Neural crest cell (in vitro differentiated cells): ENCODE results near the gene SYP. TPM values are rescaled to one million over a fixed set of nuclear protein-coding genes. Genes with fewer than 3 reads are reported as not detected.
"Not testable (repeated sequence)": the region's sequence is repeated elsewhere in the genome, so short reads cannot be mapped to it uniquely, and the experiment has no call there.

Source experiments
- DNase-seq: peaks from one replicate; pipeline ENCODE4 v3.0.0; 2021; ENCODE audit warnings: low read depth, mixed read lengths, low spot score
- H3K27ac Mint-ChIP-seq: one replicate; pipeline ENCODE4 v1.8.0; 2021; ENCODE audit warnings: mild to moderate bottlenecking, mixed read lengths; ENCODE audit not compliant: unreplicated experiment
- H3K27me3 Mint-ChIP-seq: 2 replicates; pipeline ENCODE4 v1.8.0; 2021; ENCODE audit warnings: low read depth, mild to moderate bottlenecking, mixed read lengths
- H3K36me3 Mint-ChIP-seq: 2 replicates; pipeline ENCODE4 v1.8.0; 2021; ENCODE audit warnings: low read depth, mild to moderate bottlenecking, mixed read lengths
- H3K4me1 Mint-ChIP-seq: 2 replicates; pipeline ENCODE4 v1.8.0; 2021; ENCODE audit warnings: mixed read lengths
- H3K4me3 Mint-ChIP-seq: one replicate; pipeline ENCODE4 v1.8.0; 2021; ENCODE audit warnings: mild to moderate bottlenecking, mixed read lengths
- H3K9me3 Mint-ChIP-seq: 2 replicates; pipeline ENCODE4 v1.8.0; 2021; ENCODE audit warnings: mixed read lengths
- total RNA-seq: library from RNA; stranded (reverse); gene quantifications from 2 replicates; pipeline ENCODE4 v1.2.1, GENCODE V29; 2021
- TF ChIP-seq, protein P1 (sequence below): fragments of 200-600 bp; sonication (generic); conservative IDR thresholded peaks from 2 replicates; pipeline ENCODE4 v1.5.0; 2021; ENCODE audit warnings: antibody characterized with exemption, mild to moderate bottlenecking

The SYP gene
- total RNA-seq, 1 donor from 2014 or later = 10.2 TPM

- DNase-seq = no peak
- peaks cover 6% of the 10 kb centered on the region for H3K36me3 Mint-ChIP-seq
- H3K27me3 Mint-ChIP-seq = peaks cover 42% of the 10 kb centered on the region
- peaks cover 5% of the 10 kb centered on the region for H3K4me1 Mint-ChIP-seq
- H3K4me3 Mint-ChIP-seq = no peak overlapping the region
- peaks cover 4% of the 10 kb centered on the region for H3K9me3 Mint-ChIP-seq
- no peak overlapping the region for H3K27ac Mint-ChIP-seq
- TF ChIP-seq, protein P1, sequence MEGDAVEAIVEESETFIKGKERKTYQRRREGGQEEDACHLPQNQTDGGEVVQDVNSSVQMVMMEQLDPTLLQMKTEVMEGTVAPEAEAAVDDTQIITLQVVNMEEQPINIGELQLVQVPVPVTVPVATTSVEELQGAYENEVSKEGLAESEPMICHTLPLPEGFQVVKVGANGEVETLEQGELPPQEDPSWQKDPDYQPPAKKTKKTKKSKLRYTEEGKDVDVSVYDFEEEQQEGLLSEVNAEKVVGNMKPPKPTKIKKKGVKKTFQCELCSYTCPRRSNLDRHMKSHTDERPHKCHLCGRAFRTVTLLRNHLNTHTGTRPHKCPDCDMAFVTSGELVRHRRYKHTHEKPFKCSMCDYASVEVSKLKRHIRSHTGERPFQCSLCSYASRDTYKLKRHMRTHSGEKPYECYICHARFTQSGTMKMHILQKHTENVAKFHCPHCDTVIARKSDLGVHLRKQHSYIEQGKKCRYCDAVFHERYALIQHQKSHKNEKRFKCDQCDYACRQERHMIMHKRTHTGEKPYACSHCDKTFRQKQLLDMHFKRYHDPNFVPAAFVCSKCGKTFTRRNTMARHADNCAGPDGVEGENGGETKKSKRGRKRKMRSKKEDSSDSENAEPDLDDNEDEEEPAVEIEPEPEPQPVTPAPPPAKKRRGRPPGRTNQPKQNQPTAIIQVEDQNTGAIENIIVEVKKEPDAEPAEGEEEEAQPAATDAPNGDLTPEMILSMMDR = no peak
Observed at GRCh38 chrX:49174723-49175122, 25.3 kb downstream of the SYP start.

GRCh38 chrX:49173544-49173943, 26.4 kb downstream of the SYP start:
- peaks cover 49% of the 10 kb centered on the region for H3K27me3 Mint-ChIP-seq
- not testable (repeated sequence) for H3K4me3 Mint-ChIP-seq, DNase-seq, H3K27ac Mint-ChIP-seq, H3K4me1 Mint-ChIP-seq, H3K36me3 Mint-ChIP-seq, H3K9me3 Mint-ChIP-seq

DNA sequence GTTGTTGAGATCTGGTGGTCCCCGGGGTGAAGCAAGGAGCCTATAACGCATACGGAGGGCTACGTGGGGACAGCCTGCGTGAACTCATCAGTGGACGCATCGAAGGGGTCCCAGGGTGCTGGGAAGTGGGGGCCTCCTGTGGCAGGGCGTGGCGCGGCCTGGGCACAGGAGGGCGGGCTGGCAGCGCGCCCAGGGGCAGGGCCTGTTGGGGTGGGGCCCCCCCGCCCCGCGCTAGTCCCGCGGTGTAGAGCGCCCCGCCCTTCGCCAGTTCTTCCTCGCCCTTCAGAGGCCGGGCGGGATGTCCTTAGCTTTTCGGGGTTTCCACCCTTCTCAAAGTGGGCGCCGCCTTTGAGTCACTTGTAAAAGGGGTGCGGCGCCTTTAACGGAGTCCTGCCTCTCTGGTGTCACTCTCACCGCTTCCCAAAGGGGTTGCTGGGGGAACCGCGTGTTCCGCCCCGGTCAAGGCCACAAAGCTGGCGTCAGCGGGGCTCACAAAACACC, 27.7 kb downstream of the SYP start:
- Mint-ChIP-seq H3K4me1 (peaks cover 7% of the 10 kb centered on the region), H3K27ac (no peak overlapping the region), H3K9me3 (no peaks in the 10 kb centered on the region), H3K4me3 (peak overlapping the region; percentile 38), H3K27me3 (peaks cover 55% of the 10 kb centered on the region), H3K36me3 (peaks cover 5% of the 10 kb centered on the region)
- no peak for DNase-seq
- TF ChIP-seq, protein P1 = no peak

DNA sequence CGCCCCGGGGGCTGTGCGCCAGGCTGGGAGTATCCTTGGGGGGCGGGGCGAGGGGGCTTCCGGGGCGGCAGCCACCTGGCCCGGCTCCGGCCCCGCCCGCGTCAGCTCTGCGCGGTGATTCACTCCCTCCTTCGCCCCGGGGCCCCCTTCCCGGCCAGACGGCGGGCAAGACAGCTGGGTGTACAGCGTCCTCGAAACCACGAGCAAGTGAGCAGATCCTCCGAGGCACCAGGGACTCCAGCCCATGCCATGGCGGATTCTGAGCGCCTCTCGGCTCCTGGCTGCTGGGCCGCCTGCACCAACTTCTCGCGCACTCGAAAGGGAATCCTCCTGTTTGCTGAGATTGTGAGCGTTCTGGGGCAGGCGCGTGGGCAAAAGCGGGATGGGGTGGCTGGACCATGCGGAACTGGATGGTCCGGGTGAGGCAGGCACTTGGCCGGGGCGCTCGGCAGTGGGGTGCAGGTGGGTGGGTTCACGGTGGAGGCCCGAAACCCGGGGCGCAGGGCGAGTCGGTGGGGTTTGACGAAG, 28.2 kb downstream of the SYP start, which contains the start of gene PLP2:
Gene PLP2 (plus strand): TSS at position 147 of the 528 bp plus-strand sequence. CDS start 103 bp downstream, at position 250.
- Mint-ChIP-seq H3K4me1 (peaks cover 10% of the 10 kb centered on the region), H3K4me3 (peak within 1 kb of the TSS; percentile 38), H3K9me3 (no peaks in the 10 kb centered on the region), H3K27ac (no peak within 1 kb of the TSS), H3K27me3 (peaks cover 58% of the 10 kb centered on the region), H3K36me3 (peaks cover 5% of the 10 kb centered on the region)
- no peak for DNase-seq
- TF ChIP-seq, protein P1 = no peak

DNA sequence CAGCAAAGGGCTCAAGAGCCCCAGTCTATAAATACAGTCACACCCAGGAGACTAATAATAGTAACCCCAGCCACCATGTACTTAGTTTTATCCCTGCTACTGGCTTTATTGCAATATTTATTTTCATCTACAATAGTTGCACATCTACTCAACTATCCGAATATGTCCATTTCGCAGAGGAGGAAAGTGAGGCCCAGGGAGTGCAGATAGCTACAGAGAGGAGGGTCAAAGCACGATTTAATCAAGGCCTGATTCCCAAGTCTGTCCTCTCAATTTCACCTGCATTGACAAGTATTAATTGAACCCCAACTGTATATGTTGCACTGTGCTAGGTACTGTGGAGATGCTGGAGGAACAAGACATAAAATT, 32.3 kb downstream of the SYP start:
- H3K27ac Mint-ChIP-seq = no peak overlapping the region
- peaks cover 8% of the 10 kb centered on the region for H3K36me3 Mint-ChIP-seq
- TF ChIP-seq, protein P1 = no peak
- peaks cover 55% of the 10 kb centered on the region for H3K27me3 Mint-ChIP-seq
- peaks cover 5% of the 10 kb centered on the region for H3K9me3 Mint-ChIP-seq
- no peak overlapping the region for H3K4me3 Mint-ChIP-seq
- DNase-seq = no peak
- peaks cover 17% of the 10 kb centered on the region for H3K4me1 Mint-ChIP-seq

DNA sequence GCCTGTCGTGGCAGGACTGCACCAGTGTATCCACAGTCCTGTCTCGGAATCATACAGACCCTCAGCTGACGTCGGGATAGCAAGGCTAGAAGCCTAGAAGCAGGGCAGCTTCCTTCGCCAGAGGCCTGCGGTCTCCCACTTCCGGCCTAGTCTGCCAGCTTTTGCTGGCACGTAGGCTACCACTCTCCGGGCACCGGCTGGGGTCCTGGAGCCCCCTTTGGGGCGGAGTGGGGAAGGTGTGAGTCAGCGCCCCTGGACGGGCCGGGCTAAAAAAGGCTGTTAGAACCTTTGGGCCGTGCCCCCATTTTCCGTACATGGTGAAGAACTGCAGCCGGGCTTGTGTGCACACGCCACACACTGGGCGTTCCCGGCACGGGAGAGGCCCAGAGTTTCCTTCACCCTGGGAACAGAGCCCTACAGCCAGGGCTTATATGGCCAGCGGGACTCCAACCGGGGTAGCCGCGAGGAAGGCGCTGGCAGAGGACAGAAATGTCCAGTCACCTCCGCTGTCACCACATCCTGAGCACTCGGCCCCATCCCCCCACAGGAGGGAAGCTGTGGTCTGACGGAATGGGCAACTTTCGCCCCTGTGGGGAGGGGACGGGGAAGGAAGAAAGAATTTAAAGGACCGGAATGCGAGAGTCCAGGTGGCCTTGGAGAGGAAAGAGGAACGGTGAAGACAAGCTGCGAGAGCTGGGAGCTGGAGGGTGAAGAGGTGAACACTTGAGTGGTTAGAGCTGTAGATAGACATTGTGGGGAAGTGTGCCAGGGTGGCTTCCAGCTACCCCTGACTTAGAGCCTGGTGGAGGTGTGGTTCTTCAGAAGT, 32.9 kb downstream of the SYP start:
- Mint-ChIP-seq H3K4me1 (peaks cover 17% of the 10 kb centered on the region), H3K36me3 (peaks cover 8% of the 10 kb centered on the region), H3K4me3 (peak overlapping the region; percentile 58), H3K27me3 (peaks cover 53% of the 10 kb centered on the region), H3K9me3 (peaks cover 5% of the 10 kb centered on the region), H3K27ac (no peak overlapping the region)
- no peak for DNase-seq
- TF ChIP-seq, protein P1 = no peak
